Neural progenitor cell (in vitro differentiated cells): Measurements from ENCODE around the gene C19orf25. TPM values are rescaled to one million over a fixed set of nuclear protein-coding genes. Genes with fewer than 3 reads are reported as not detected.
"Not testable (repeated sequence)": the region's sequence is repeated elsewhere in the genome, so short reads cannot be mapped to it uniquely, and the experiment has no call there.

ENCODE experiments used
- DNase-seq: peaks from one replicate; pipeline ENCODE4 v3.0.0-alpha.2; 2016; ENCODE audit warnings: low spot score
- H2AFZ ChIP-seq: fragments of 200-600 bp; sonication (generic); replicated peaks from 2 replicates; pipeline ENCODE4 v1.6.1; 2016; ENCODE audit warnings: antibody characterized with exemption
- H3F3A ChIP-seq: fragments of 200-600 bp; sonication (generic); 2 replicates; pipeline ENCODE4 v1.6.1; 2016; ENCODE audit warnings: antibody characterized with exemption, low read depth
- H3K27ac ChIP-seq: fragments of 200-600 bp; sonication (generic); 2 replicates; pipeline ENCODE4 v1.5.1; 2016; ENCODE audit warnings: mild to moderate bottlenecking
- H3K27me3 ChIP-seq: fragments of 200-600 bp; sonication (generic); 2 replicates; pipeline ENCODE4 v1.6.1; 2016; ENCODE audit warnings: mild to moderate bottlenecking, moderate library complexity
- H3K36me3 ChIP-seq: fragments of 200-600 bp; sonication (generic); 2 replicates; pipeline ENCODE4 v1.5.1; 2016
- H3K4me1 ChIP-seq: fragments of 200-600 bp; sonication (generic); 2 replicates; pipeline ENCODE4 v1.6.1; 2016; ENCODE audit warnings: mixed run types
- H3K4me2 ChIP-seq: fragments of 200-600 bp; sonication (generic); 2 replicates; pipeline ENCODE4 v1.6.1; 2016
- H3K4me3 ChIP-seq: fragments of 200-600 bp; sonication (generic); 2 replicates; pipeline ENCODE4 v1.5.1; 2016
- H3K79me2 ChIP-seq: fragments of 200-600 bp; sonication (generic); 2 replicates; pipeline ENCODE4 v1.6.1; 2016; ENCODE audit warnings: low read depth
- H3K9ac ChIP-seq: fragments of 200-600 bp; sonication (generic); 2 replicates; pipeline ENCODE4 v1.6.1; 2016
- H3K9me3 ChIP-seq: fragments of 200-600 bp; sonication (generic); 2 replicates; pipeline ENCODE4 v1.5.1; 2016; ENCODE audit warnings: low read depth
- H4K20me1 ChIP-seq: fragments of 200-600 bp; sonication (generic); 2 replicates; pipeline ENCODE4 v1.6.1; 2016; ENCODE audit warnings: low read depth
- H3K27ac Mint-ChIP-seq: 3 replicates; pipeline ENCODE4 v1.8.0; 2021; ENCODE audit warnings: mixed read lengths
- H3K27me3 Mint-ChIP-seq: 2 replicates; pipeline ENCODE4 v1.8.0; 2022; ENCODE audit warnings: low read depth, mild to moderate bottlenecking, inconsistent platforms, moderate library complexity, mixed read lengths; ENCODE audit not compliant: insufficient read depth
- H3K36me3 Mint-ChIP-seq: 3 replicates; pipeline ENCODE4 v1.8.0; 2021; ENCODE audit warnings: mixed read lengths
- H3K4me1 Mint-ChIP-seq: 3 replicates; pipeline ENCODE4 v1.8.0; 2021; ENCODE audit warnings: mixed read lengths
- H3K4me3 Mint-ChIP-seq: 3 replicates; pipeline ENCODE4 v1.8.0; 2021; ENCODE audit warnings: mild to moderate bottlenecking, moderate library complexity, mixed read lengths
- H3K9me3 Mint-ChIP-seq: 3 replicates; pipeline ENCODE4 v1.8.0; 2020; ENCODE audit warnings: mixed read lengths
- EZH2 ChIP-seq: fragments of 200-600 bp; sonication (generic); IDR thresholded peaks from 2 replicates; pipeline ENCODE4 v1.6.1; 2017; ENCODE audit warnings: antibody characterized with exemption, mild to moderate bottlenecking, moderate library complexity
- EZH2phosphoT487 ChIP-seq: fragments of 200-600 bp; sonication (generic); IDR thresholded peaks from 2 replicates; pipeline ENCODE4 v1.6.1; 2017; ENCODE audit warnings: antibody characterized with exemption
- total RNA-seq: library from RNA; depleted of rRNA; stranded (reverse); fragments of >200 nt; gene quantifications from 2 replicates; pipeline ENCODE4 v1.2.3, GENCODE V29; 2015; ENCODE audit warnings: low replicate concordance
- TF ChIP-seq, protein P1 (sequence below): fragments of 200-600 bp; sonication (generic); IDR thresholded peaks from 2 replicates; pipeline ENCODE4 v1.5.1; 2017; ENCODE audit warnings: antibody characterized with exemption, mild to moderate bottlenecking

Gene C19orf25
- total RNA-seq, 1 donor from 2014 or later: 14.4 TPM

GRCh38 chr19:1501200-1501595 is 22.2 kb upstream of the C19orf25 start:
- Mint-ChIP-seq H3K36me3 (peaks cover 1% of the 10 kb centered on the region), H3K4me1 (peaks cover 17% of the 10 kb centered on the region), H3K9me3 (peaks cover 8% of the 10 kb centered on the region), H3K27me3 (peaks cover 20% of the 10 kb centered on the region), H3K27ac (no peak overlapping the region), H3K4me3 (peak overlapping the region; percentile 58)
- Histone ChIP-seq H3K27ac (no peak overlapping the region), H3F3A (peaks cover 17% of the 10 kb centered on the region), H3K79me2 (no peaks in the 10 kb centered on the region), H3K27me3 (peaks cover 41% of the 10 kb centered on the region), H3K9me3 (peaks cover 6% of the 10 kb centered on the region), H3K4me2 (no peak overlapping the region), H3K9ac (no peak overlapping the region), H4K20me1 (no peaks in the 10 kb centered on the region), H3K36me3 (no peaks in the 10 kb centered on the region), H2AFZ (no peak overlapping the region), H3K4me3 (no peak overlapping the region), H3K4me1 (peaks cover 3% of the 10 kb centered on the region)
- DNase-seq: no peak
- TF ChIP-seq EZH2phosphoT487 (no peak), EZH2 (no peak)
- TF ChIP-seq, protein P1, sequence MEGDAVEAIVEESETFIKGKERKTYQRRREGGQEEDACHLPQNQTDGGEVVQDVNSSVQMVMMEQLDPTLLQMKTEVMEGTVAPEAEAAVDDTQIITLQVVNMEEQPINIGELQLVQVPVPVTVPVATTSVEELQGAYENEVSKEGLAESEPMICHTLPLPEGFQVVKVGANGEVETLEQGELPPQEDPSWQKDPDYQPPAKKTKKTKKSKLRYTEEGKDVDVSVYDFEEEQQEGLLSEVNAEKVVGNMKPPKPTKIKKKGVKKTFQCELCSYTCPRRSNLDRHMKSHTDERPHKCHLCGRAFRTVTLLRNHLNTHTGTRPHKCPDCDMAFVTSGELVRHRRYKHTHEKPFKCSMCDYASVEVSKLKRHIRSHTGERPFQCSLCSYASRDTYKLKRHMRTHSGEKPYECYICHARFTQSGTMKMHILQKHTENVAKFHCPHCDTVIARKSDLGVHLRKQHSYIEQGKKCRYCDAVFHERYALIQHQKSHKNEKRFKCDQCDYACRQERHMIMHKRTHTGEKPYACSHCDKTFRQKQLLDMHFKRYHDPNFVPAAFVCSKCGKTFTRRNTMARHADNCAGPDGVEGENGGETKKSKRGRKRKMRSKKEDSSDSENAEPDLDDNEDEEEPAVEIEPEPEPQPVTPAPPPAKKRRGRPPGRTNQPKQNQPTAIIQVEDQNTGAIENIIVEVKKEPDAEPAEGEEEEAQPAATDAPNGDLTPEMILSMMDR: no peak

DNA sequence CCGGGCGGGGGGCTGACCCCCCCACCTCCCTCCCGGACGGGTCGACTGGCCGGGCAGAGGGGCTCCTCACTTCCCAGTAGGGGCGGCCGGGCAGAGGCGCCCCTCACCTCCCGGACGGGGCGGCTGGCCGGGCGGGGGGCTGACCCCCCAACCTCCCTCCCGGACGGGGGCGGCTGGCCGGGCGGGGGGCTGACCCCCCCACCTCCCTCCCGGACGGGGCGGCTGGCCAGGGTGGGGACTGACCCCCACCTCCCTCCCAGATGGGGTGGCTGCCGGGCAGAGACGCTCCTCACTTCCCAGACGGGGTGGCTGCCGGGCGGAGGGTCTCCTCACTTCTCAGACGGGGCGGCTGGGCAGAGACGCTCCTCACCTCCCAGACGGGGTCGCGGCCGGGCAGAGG is 20.2 kb upstream of the C19orf25 start:
- Mint-ChIP-seq H3K4me1 (peaks cover 10% of the 10 kb centered on the region), H3K27me3 (peaks cover 15% of the 10 kb centered on the region)
- H3K36me3 Mint-ChIP-seq, H3K9me3 Mint-ChIP-seq, H3K27ac ChIP-seq, DNase-seq, H3K4me1 ChIP-seq, H3K4me3 Mint-ChIP-seq, H2AFZ ChIP-seq, H3K4me3 ChIP-seq, H3K9ac ChIP-seq, H3K9me3 ChIP-seq, H3K4me2 ChIP-seq, H4K20me1 ChIP-seq, H3K36me3 ChIP-seq, H3K27ac Mint-ChIP-seq, H3K79me2 ChIP-seq: not testable (repeated sequence)
- peaks cover 27% of the 10 kb centered on the region for H3K27me3 ChIP-seq
- H3F3A ChIP-seq: peaks cover 19% of the 10 kb centered on the region

DNA sequence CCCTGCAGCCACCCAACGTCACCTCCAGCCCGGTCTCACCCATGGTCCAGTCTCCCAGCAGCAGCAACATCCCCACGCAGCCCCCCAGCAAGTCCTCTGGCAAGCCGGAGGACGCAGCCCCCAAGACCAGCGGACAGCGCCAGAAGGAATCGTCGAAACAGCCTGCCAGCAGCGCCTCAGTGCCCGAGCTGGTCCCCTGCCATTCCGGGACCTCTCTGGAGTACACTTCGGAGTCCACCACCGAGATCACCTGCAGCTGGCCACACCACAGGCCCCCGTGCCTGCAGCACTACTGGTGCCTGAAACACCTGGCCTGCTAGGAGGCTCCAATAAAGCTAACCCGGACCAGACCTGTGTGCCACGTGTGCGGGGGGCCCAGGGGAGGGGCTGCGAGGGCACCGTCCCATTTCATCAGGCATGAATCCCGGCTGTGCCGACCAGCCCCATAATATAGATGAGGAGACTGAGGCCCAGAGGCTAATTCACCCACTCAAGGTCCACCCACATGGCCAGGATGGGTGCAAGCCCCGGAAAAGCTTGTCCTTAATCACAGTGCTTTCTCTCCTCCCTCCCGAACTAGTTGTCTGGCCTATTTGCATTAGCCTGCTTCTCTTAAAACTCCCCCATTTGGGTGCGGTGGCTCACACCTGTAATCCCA is 18.7 kb upstream of the C19orf25 start:
- Mint-ChIP-seq H3K27me3 (peaks cover 22% of the 10 kb centered on the region), H3K4me3 (peak overlapping the region; percentile 66), H3K36me3 (peaks cover 1% of the 10 kb centered on the region), H3K4me1 (peaks cover 14% of the 10 kb centered on the region), H3K27ac (no peak overlapping the region), H3K9me3 (peaks cover 4% of the 10 kb centered on the region)
- H2AFZ ChIP-seq: no peak overlapping the region
- H4K20me1 ChIP-seq: peaks cover 3% of the 10 kb centered on the region
- peaks cover 3% of the 10 kb centered on the region for H3K4me1 ChIP-seq
- H3K4me3 ChIP-seq: no peak overlapping the region
- peaks cover 18% of the 10 kb centered on the region for H3F3A ChIP-seq
- TF ChIP-seq EZH2phosphoT487: no peak
- TF ChIP-seq, protein P1: no peak
- no peak for TF ChIP-seq EZH2
- DNase-seq: no peak
- H3K9me3 ChIP-seq: peaks cover 6% of the 10 kb centered on the region
- H3K27ac ChIP-seq: no peak overlapping the region
- no peak overlapping the region for H3K4me2 ChIP-seq
- no peak overlapping the region for H3K9ac ChIP-seq
- H3K36me3 ChIP-seq: no peaks in the 10 kb centered on the region
- H3K27me3 ChIP-seq: peaks cover 26% of the 10 kb centered on the region
- H3K79me2 ChIP-seq: no peaks in the 10 kb centered on the region

DNA sequence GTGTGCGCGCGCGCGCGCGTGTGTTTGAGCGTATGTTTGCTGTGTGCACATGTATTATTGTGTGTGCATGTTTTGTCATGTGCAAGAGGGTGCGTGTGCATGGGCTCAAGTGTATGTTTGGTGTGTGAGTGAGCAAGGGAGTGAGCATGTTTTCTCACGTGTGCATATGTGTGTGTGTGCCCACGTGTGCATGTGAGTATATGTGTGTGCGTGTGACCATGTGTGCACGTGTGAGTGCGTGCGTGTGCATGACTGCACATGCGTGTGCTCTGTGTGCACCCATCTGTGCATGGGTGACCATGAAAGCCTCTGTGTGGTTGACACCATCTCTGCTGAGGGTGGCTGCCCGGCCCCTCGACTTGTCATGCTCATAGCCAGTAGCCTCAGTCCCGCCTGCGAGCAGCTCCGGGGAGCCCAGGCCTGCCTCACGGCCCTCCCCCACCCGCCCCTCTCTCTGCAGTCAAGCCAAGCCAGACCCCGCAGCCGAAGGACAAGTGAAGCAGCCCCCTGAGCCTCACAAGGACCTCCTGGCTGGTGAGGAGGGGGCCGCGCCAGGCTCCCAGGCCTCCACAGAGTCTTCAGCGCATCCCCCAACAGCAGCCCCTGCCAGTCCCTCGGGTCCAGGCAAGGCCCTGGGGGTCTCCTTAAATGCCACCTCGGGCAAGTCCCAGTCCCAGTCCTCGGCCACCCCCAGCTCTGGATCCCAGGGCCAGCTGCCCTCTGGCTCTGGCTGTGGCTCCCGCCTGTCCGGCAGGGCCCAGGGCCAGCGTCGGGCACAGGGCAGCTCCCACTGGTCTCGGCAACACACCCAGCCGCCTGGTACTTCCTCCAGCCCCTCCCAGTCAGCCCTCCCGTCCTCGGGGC is 17.9 kb upstream of the C19orf25 start:
- H3K4me1 Mint-ChIP-seq: peaks cover 16% of the 10 kb centered on the region
- H3K27ac ChIP-seq: no peak overlapping the region
- H2AFZ ChIP-seq: no peak overlapping the region
- H3K9me3 ChIP-seq: peaks cover 6% of the 10 kb centered on the region
- H3K36me3 ChIP-seq: no peaks in the 10 kb centered on the region
- peaks cover 10% of the 10 kb centered on the region for H3F3A ChIP-seq
- H3K4me1 ChIP-seq: peaks cover 3% of the 10 kb centered on the region
- H3K4me3 Mint-ChIP-seq: peak overlapping the region; percentile 36
- TF ChIP-seq EZH2phosphoT487: no peak
- TF ChIP-seq EZH2: no peak
- TF ChIP-seq, protein P1: no peak
- no peak overlapping the region for H3K27ac Mint-ChIP-seq
- H3K79me2 ChIP-seq: no peaks in the 10 kb centered on the region
- no peak overlapping the region for H3K4me3 ChIP-seq
- H4K20me1 ChIP-seq: peaks cover 6% of the 10 kb centered on the region
- H3K9ac ChIP-seq: no peak overlapping the region
- no peak for DNase-seq
- H3K36me3 Mint-ChIP-seq: peaks cover 1% of the 10 kb centered on the region
- peaks cover 27% of the 10 kb centered on the region for H3K27me3 ChIP-seq
- H3K4me2 ChIP-seq: no peak overlapping the region
- peaks cover 22% of the 10 kb centered on the region for H3K27me3 Mint-ChIP-seq
- H3K9me3 Mint-ChIP-seq: peaks cover 4% of the 10 kb centered on the region
